ENCODE results near the gene IGFBPL1. TPM values are rescaled to one million over a fixed set of nuclear protein-coding genes. Genes with fewer than 3 reads are reported as not detected.

The IGFBPL1 gene
- total RNA-seq, 1 experiment from 2014 or later: 37.9 TPM

GRCh38 chr9:38385896-38386295 is 38.4 kb downstream of the IGFBPL1 start:
- peaks cover 17 to 19% of the 10 kb centered on the region in 2 experiments for H3K9me3 Mint-ChIP-seq
- Histone ChIP-seq H3K14ac (ENCODE audit: insufficient read depth, low read length) (no peak overlapping the region), H3K27ac (ENCODE audit: insufficient read length, low read depth, low read length) (no peak overlapping the region), H3K79me2 (ENCODE audit: insufficient read depth, low read length) (no peaks in the 10 kb centered on the region), H2BK120ac (ENCODE audit: low read depth, low read length, poor library complexity, severe bottlenecking) (no peak overlapping the region), H2BK5ac (ENCODE audit: insufficient read length, low read length) (no peak overlapping the region), H3K18ac (ENCODE audit: insufficient read length, low read depth, low read length) (no peak overlapping the region), H3K79me1 (ENCODE audit: insufficient read depth, low read depth, low read length, poor library complexity, severe bottlenecking) (no peaks in the 10 kb centered on the region), H3T11ph (ENCODE audit: low read length) (no peak overlapping the region), H3K56ac (ENCODE audit: insufficient read length, low read depth, low read length) (no peak overlapping the region), H2BK15ac (ENCODE audit: low read depth, low read length) (no peak overlapping the region), H2AK5ac (ENCODE audit: insufficient read length, low read length) (no peak overlapping the region), H3K4me1 (ENCODE audit: insufficient read depth, low read length) (no peaks in the 10 kb centered on the region), H3K9me3 (ENCODE audit: control insufficient read depth, low read depth, low read length) (no peaks in the 10 kb centered on the region), H3K23ac (ENCODE audit: insufficient read length, low read depth, low read length) (no peak overlapping the region), H2AFZ (ENCODE audit: low read length) (no peak overlapping the region), H3K27me3 (ENCODE audit: insufficient read depth, low read length) (peaks cover 2% of the 10 kb centered on the region; the same call in 1 of the 2 replicates), H2BK12ac (ENCODE audit: insufficient read length, low read depth, low read length) (no peak overlapping the region), H3K23me2 (ENCODE audit: insufficient read length, low read depth, low read length, poor library complexity, severe bottlenecking) (no peaks in the 10 kb centered on the region), H4K8ac (replicated peaks; ENCODE audit: insufficient read length, low read depth, low read length) (no peak overlapping the region), H3K4me2 (ENCODE audit: insufficient read depth, insufficient read length, low read length) (no peak overlapping the region), H4K5ac (ENCODE audit: insufficient read length, low read depth, low read length) (no peak overlapping the region), H3K4ac (ENCODE audit: low read depth, low read length) (no peak overlapping the region), H2BK20ac (ENCODE audit: low read depth, low read length, poor library complexity, severe bottlenecking) (no peak overlapping the region), H4K91ac (ENCODE audit: insufficient read length, low read depth, low read length) (no peak overlapping the region), H3K9ac (ENCODE audit: extremely low read depth, insufficient read length, low read length) (no peak overlapping the region), H4K20me1 (ENCODE audit: control insufficient read depth, insufficient read depth, insufficient read length) (no peaks in the 10 kb centered on the region)
- peaks cover 77% of the 10 kb centered on the region for H3K27me3 Mint-ChIP-seq (ENCODE audit: low read depth)
- H3K36me3 Mint-ChIP-seq (ENCODE audit: insufficient read depth in 1 of 3, low read depth in 3 of 3): peaks cover 5 to 13% (median 11%) of the 10 kb centered on the region in 3 experiments; a peak in 6 of 7 replicates
- TF ChIP-seq CTCF (conservative IDR thresholded peaks at IDR 0.05): no peak
- DNase-seq: no peak
- no peak overlapping the region for H3K27ac Mint-ChIP-seq
- peaks cover 15% of the 10 kb centered on the region in 2 experiments for H3K4me1 Mint-ChIP-seq
- WGBS (ENCODE audit: extremely low coverage, insufficient read length, low lambda C conversion rate): no CpG with 5 or more reads among the region's 3 CpGs
- H3K4me3 Mint-ChIP-seq: no peak overlapping the region
